GM23248 (cell line): ENCODE results near the gene AHRR. TPM values are rescaled to one million over a fixed set of nuclear protein-coding genes. Genes with fewer than 3 reads are reported as not detected.

Experiments used
- DNase-seq: peaks from one replicate; pipeline ENCODE4 v3.0.0-alpha.2; 2015
- H2AFZ ChIP-seq: fragments of 200-600 bp; sonication (generic); 2 replicates; pipeline ENCODE4 v1.6.1; 2016; ENCODE audit warnings: antibody characterized with exemption
- H3F3A ChIP-seq: fragments of 200-600 bp; sonication (generic); 2 replicates; pipeline ENCODE4 v1.6.1; 2016; ENCODE audit warnings: mild to moderate bottlenecking, antibody characterized with exemption, mixed run types; ENCODE audit not compliant: insufficient read depth
- H3K27ac ChIP-seq: fragments of 200-600 bp; sonication (generic); 2 replicates; pipeline ENCODE4 v1.5.1; 2016; ENCODE audit warnings: mild to moderate bottlenecking
- H3K27me3 ChIP-seq: fragments of 200-600 bp; sonication (generic); replicated peaks from 2 replicates; pipeline ENCODE4 v1.6.1; 2016; ENCODE audit warnings: mild to moderate bottlenecking; ENCODE audit not compliant: insufficient read depth
- H3K36me3 ChIP-seq: fragments of 200-600 bp; sonication (generic); 2 replicates; pipeline ENCODE4 v1.6.1; 2016; ENCODE audit warnings: low read depth, mild to moderate bottlenecking
- H3K4me1 ChIP-seq: fragments of 200-600 bp; sonication (generic); 2 replicates; pipeline ENCODE4 v1.6.1; 2016; ENCODE audit warnings: mild to moderate bottlenecking; ENCODE audit not compliant: insufficient read depth
- H3K4me2 ChIP-seq: fragments of 200-600 bp; sonication (generic); one replicate; pipeline ENCODE4 v1.6.1; 2016; ENCODE audit warnings: mild to moderate bottlenecking; ENCODE audit not compliant: unreplicated experiment
- H3K4me3 ChIP-seq: fragments of 200-600 bp; sonication (generic); 2 replicates; pipeline ENCODE4 v1.5.1; 2016; ENCODE audit warnings: mild to moderate bottlenecking
- H3K79me2 ChIP-seq: fragments of 200-600 bp; sonication (generic); 2 replicates; pipeline ENCODE4 v1.6.1; 2016; ENCODE audit warnings: mild to moderate bottlenecking; ENCODE audit not compliant: insufficient read depth
- H3K9ac ChIP-seq: fragments of 200-600 bp; sonication (generic); 2 replicates; pipeline ENCODE4 v1.6.1; 2016; ENCODE audit warnings: mild to moderate bottlenecking
- H3K9me2 ChIP-seq: fragments of 200-600 bp; sonication (generic); 2 replicates; pipeline ENCODE4 v1.6.1; 2016; ENCODE audit warnings: mixed run types, mild to moderate bottlenecking, moderate library complexity; ENCODE audit not compliant: insufficient read depth
- H3K9me3 ChIP-seq: fragments of 200-600 bp; sonication (generic); one replicate; pipeline ENCODE4 v1.6.1; 2017; ENCODE audit warnings: low read depth
- H4K20me1 ChIP-seq: fragments of 200-600 bp; sonication (generic); 2 replicates; pipeline ENCODE4 v1.6.0; 2016; ENCODE audit not compliant: insufficient read depth
- EZH2 ChIP-seq: fragments of 200-600 bp; sonication (generic); IDR thresholded peaks from 2 replicates; pipeline ENCODE4 v1.6.1; 2018; ENCODE audit warnings: antibody characterized with exemption, mild to moderate bottlenecking; ENCODE audit not compliant: insufficient read depth, poor library complexity, severe bottlenecking
- EZH2phosphoT487 ChIP-seq: fragments of 200-600 bp; sonication (generic); IDR thresholded peaks from 2 replicates; pipeline ENCODE4 v1.6.1; 2018; ENCODE audit warnings: antibody characterized with exemption, moderate library complexity, mild to moderate bottlenecking, low read depth; ENCODE audit not compliant: insufficient read depth
- WGBS, 2 experiments: methylation state at CpG; one replicate each; pipeline ENCODE4 v1.1.6; 2015 to 2017; ENCODE audit warnings: low lambda C conversion rate in 2 of 2, low coverage in 1 of 2; ENCODE audit errors: missing lambda C conversion rate in 2 of 2; 5-methylcytosine and 5-hydroxymethylcytosine counted together
- in situ Hi-C: fragments of 300-500 bp; cut with MboI; formaldehyde crosslinking; loops from 2 replicates; pipeline ENCODE4 v1.15.0; 2020
- polyA plus RNA-seq: library from polyadenylated mRNA; unstranded; fragments of >200 nt; fragmentation: Nextera tagmentation; extraction: Ambion mirVana; gene quantifications from 2 replicates; pipeline ENCODE4 v1.2.1, GENCODE V29; 2016
- total RNA-seq: library from RNA; depleted of rRNA; stranded (reverse); fragments of >200 nt; shearing (Covaris generic); gene quantifications from 2 replicates; pipeline ENCODE4 v1.2.3, GENCODE V29; 2014

Gene AHRR
- total and polyA plus RNA-seq, 2 experiments from 2014 or later: 13.2 to 33.7 TPM

DNA sequence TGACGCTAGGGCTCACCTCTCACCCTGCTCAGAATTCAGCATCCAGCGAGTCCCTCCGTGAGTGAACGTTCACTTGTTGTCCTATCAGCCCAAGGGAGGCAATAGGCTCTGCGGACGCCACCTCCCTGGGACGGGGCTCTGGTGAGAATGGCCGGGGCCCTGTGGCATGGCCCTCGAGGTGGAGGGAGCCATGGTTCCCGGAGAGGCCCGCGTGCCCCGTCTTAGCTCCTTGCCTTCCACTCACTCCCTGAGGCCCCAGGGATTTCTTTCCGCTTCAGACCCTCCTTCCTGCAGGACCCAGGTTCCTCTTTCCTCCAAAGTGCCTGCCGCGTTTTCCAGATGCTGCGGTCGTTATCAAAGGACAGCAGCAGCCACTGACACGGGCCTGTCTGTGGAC, 142.9 kb downstream of the AHRR start:
- Histone ChIP-seq H2AFZ (no peak overlapping the region), H3K4me3 (no peak overlapping the region), H3K27me3 (no peaks in the 10 kb centered on the region), H3K27ac (no peak overlapping the region), H3F3A (no peaks in the 10 kb centered on the region; the same call in 1 of the 2 replicates), H4K20me1 (no peaks in the 10 kb centered on the region), H3K4me1 (no peaks in the 10 kb centered on the region; the same call in 1 of the 2 replicates), H3K9me2 (no peaks in the 10 kb centered on the region), H3K9me3 (no peaks in the 10 kb centered on the region), H3K9ac (no peak overlapping the region), H3K79me2 (peaks cover 15% of the 10 kb centered on the region; the same call in 1 of the 2 replicates), H3K4me2 (no peak overlapping the region), H3K36me3 (peaks cover 10% of the 10 kb centered on the region; the same call in 1 of the 2 replicates)
- no peak for DNase-seq
- 90 to 96% methylated on average over 15 to 19 of the region's 19 CpGs for WGBS, 2 experiments
- TF ChIP-seq EZH2phosphoT487: no peak
- TF ChIP-seq EZH2: no peak
- in situ Hi-C loops: no loop called here

- H3K27ac ChIP-seq: no peak overlapping the region
- in situ Hi-C loops: no loop called here
These were observed 143.5 kb downstream of the AHRR start for GRCh38 chr5:464843-465590.

DNA sequence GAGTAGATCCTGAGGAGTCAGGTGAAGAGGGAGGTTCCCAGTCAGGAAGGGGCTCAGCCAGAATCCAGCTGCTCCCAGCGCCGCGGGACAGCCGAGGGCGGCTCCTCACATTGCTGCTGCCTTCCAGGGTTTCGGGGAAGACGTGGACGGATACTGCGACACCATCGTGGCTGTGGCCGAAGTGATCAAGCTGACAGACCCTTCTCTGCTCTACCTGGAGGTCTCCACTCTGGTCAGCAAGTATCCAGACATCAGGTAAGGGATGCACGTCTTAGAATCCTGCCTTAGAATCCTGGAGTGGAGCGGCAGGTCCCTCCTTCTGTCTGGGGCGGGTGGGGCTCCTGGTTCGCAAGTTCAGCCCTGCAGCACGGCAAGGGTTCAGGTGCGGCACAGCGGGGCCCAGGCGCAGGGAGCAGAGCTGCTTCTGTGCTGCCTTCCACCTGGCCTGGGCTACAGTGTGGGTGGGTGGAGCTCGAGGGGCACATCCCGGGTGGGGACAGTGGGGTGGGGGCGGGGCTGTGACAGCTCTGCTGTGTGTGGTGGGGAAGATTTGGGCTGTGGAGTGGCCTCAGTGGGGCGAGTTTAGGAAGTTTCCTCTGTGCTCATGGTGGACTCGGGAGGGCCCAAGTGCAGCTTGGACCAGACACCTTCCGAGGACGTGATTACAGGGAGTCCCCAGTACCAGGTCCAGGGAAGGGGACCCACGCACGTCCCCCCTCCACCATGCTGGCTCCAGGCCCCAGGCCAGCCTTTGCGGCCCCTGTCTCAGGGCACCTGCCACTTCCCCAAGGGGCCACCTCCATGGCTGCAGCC, 144.3 kb downstream of the AHRR start:
- no peaks in the 10 kb centered on the region for H3K9me2 ChIP-seq
- H3K9me3 ChIP-seq: no peaks in the 10 kb centered on the region
- no peak overlapping the region for H3K27ac ChIP-seq
- no peak overlapping the region for H3K4me3 ChIP-seq
- no peak overlapping the region for H3K4me2 ChIP-seq
- in situ Hi-C loops: no loop called here
- no peak for DNase-seq
- H4K20me1 ChIP-seq: no peaks in the 10 kb centered on the region
- 0 out of 2 replicates have a peak, but pooled peaks cover 1% of the 10 kb centered on the region for H3K79me2 ChIP-seq
- no peaks in the 10 kb centered on the region for H3K27me3 ChIP-seq
- no peak overlapping the region for H2AFZ ChIP-seq
- TF ChIP-seq EZH2: no peak
- no peak for TF ChIP-seq EZH2phosphoT487
- H3K4me1 ChIP-seq: no peaks in the 10 kb centered on the region
- H3K9ac ChIP-seq: no peak overlapping the region
- no peaks in the 10 kb centered on the region for H3F3A ChIP-seq
- H3K36me3 ChIP-seq: peaks cover 4% of the 10 kb centered on the region; the same call in 1 of the 2 replicates
- WGBS, 2 experiments: 89 to 97% methylated on average over 23 to 29 of the region's 29 CpGs

More at GRCh38 chr5:464843-465590, 143.5 kb downstream of the AHRR start:
- Histone ChIP-seq H3K9me3 (no peaks in the 10 kb centered on the region), H3K4me3 (no peak overlapping the region), H3K36me3 (peaks cover 5% of the 10 kb centered on the region; the same call in 1 of the 2 replicates), H3K9me2 (no peaks in the 10 kb centered on the region), H3K27me3 (no peaks in the 10 kb centered on the region), H3F3A (no peaks in the 10 kb centered on the region), H3K4me2 (no peak overlapping the region), H3K4me1 (no peaks in the 10 kb centered on the region), H3K79me2 (peaks cover 9% of the 10 kb centered on the region; the same call in 1 of the 2 replicates), H4K20me1 (no peaks in the 10 kb centered on the region), H2AFZ (no peak overlapping the region), H3K9ac (no peak overlapping the region)
- DNase-seq: no peak
- no peak for TF ChIP-seq EZH2phosphoT487
- no peak for TF ChIP-seq EZH2
- WGBS, 2 experiments: 93% methylated on average over 44 to 63 of the region's 63 CpGs

DNA sequence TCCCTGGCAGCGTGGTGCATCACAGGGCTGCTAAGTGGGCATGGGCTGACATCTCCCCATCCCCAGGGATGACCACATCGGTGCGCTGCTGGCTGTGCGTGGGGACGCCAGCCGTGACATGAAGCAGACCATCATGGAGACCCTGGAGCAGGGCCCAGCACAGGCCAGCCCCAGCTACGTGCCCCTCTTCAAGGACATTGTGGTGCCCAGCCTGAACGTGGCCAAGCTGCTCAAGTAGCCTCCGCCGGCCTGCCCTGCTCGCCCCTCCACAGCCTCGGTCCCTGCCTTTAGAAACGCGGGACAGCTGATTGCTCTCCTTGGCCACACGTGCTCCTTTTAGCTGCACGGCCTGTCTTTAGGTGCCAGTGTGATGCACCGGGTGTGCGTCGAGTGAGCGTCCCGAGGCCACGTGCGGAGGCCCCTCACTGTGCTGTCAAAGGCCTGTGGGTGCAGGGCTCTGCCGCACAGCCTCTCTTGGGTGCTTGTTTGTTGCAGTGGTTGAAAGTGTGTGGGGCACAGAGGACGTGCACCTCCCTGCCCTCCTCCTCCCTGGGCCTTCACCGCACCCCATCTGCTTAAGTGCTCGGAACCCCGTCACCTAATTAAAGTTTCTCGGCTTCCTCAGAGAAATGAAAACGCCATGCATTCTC, 145.3 kb downstream of the AHRR start:
- Histone ChIP-seq H3K79me2 (peaks cover under 1% of the 10 kb centered on the region; the same call in 1 of the 2 replicates), H2AFZ (no peak overlapping the region), H4K20me1 (no peaks in the 10 kb centered on the region), H3K27me3 (no peaks in the 10 kb centered on the region), H3K4me1 (no peaks in the 10 kb centered on the region; the same call in 1 of the 2 replicates), H3K4me2 (no peak overlapping the region), H3K4me3 (no peak overlapping the region), H3K27ac (no peak overlapping the region), H3K9ac (no peak overlapping the region), H3K36me3 (peaks cover 4% of the 10 kb centered on the region; the same call in 1 of the 2 replicates), H3K9me3 (no peaks in the 10 kb centered on the region), H3K9me2 (no peaks in the 10 kb centered on the region), H3F3A (no peaks in the 10 kb centered on the region)
- DNase-seq: no peak
- TF ChIP-seq EZH2 (no peak), EZH2phosphoT487 (no peak)
- WGBS, 2 experiments: 91 to 92% methylated on average over 30 of the region's 30 CpGs
- in situ Hi-C loops: no loop called here
